ENCODE data around the gene NKD2. TPM values are rescaled to one million over a fixed set of nuclear protein-coding genes. Genes with fewer than 3 reads are reported as not detected.

Gene NKD2
- total RNA-seq, 1 experiment from 2014 or later: 20.4 TPM

DNA sequence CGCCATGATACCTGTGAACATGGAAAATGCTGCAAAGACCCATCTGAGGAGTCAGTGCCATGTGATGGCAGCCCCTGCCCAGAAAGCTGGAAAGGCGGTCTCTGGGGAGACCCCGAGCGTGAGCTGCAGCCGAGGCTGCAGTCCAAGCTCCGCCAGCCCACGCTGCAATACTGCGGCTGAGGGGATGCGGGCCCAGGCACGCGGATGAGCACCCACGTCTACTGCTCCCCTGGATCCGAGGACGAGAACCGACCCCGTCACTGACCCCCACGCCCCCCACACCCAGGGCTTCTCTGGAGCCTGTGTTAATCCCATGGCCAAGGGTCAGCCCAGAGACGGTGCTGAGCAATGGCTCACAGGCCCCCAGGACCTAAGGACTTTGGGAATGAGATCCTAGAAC, 70.9 kb downstream of the NKD2 start (continued):
- TF ChIP-seq TCF7L2 (IDR thresholded peaks at IDR 0.05; ENCODE audit: borderline replicate concordance, extremely low read depth, insufficient read depth, insufficient read length) (no peak), CEBPB (IDR thresholded peaks at IDR 0.05; ENCODE audit: low read depth) (no peak), ZNF274 (IDR thresholded peaks at IDR 0.05; ENCODE audit: low read depth, low read length) (no peak), RAD21 (IDR thresholded peaks at IDR 0.05; ENCODE audit: low read depth) (no peak), SP1 (IDR thresholded peaks at IDR 0.05; ENCODE audit: low read depth) (no peak), FOSL1 (IDR thresholded peaks at IDR 0.05; ENCODE audit: low read depth) (no peak), SIN3A (IDR thresholded peaks at IDR 0.05; ENCODE audit: low read depth) (no peak)
- TF ChIP-seq, protein P1, sequence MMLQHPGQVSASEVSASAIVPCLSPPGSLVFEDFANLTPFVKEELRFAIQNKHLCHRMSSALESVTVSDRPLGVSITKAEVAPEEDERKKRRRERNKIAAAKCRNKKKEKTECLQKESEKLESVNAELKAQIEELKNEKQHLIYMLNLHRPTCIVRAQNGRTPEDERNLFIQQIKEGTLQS (IDR thresholded peaks at IDR 0.05): no peak
- TF ChIP-seq, protein P2, sequence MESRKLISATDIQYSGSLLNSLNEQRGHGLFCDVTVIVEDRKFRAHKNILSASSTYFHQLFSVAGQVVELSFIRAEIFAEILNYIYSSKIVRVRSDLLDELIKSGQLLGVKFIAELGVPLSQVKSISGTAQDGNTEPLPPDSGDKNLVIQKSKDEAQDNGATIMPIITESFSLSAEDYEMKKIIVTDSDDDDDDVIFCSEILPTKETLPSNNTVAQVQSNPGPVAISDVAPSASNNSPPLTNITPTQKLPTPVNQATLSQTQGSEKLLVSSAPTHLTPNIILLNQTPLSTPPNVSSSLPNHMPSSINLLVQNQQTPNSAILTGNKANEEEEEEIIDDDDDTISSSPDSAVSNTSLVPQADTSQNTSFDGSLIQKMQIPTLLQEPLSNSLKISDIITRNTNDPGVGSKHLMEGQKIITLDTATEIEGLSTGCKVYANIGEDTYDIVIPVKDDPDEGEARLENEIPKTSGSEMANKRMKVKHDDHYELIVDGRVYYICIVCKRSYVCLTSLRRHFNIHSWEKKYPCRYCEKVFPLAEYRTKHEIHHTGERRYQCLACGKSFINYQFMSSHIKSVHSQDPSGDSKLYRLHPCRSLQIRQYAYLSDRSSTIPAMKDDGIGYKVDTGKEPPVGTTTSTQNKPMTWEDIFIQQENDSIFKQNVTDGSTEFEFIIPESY (IDR thresholded peaks at IDR 0.05; ENCODE audit: extremely low read depth, insufficient replicate concordance, low read length): no peak
- TF ChIP-seq, protein P3, sequence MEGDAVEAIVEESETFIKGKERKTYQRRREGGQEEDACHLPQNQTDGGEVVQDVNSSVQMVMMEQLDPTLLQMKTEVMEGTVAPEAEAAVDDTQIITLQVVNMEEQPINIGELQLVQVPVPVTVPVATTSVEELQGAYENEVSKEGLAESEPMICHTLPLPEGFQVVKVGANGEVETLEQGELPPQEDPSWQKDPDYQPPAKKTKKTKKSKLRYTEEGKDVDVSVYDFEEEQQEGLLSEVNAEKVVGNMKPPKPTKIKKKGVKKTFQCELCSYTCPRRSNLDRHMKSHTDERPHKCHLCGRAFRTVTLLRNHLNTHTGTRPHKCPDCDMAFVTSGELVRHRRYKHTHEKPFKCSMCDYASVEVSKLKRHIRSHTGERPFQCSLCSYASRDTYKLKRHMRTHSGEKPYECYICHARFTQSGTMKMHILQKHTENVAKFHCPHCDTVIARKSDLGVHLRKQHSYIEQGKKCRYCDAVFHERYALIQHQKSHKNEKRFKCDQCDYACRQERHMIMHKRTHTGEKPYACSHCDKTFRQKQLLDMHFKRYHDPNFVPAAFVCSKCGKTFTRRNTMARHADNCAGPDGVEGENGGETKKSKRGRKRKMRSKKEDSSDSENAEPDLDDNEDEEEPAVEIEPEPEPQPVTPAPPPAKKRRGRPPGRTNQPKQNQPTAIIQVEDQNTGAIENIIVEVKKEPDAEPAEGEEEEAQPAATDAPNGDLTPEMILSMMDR (IDR thresholded peaks at IDR 0.05 in 2 of 3, conservative IDR thresholded peaks at IDR 0.05 in 1 of 3; ENCODE audit: borderline replicate concordance in 1 of 3, insufficient read depth in 1 of 3, low read depth in 2 of 3, low read length in 2 of 3): no peak

DNA sequence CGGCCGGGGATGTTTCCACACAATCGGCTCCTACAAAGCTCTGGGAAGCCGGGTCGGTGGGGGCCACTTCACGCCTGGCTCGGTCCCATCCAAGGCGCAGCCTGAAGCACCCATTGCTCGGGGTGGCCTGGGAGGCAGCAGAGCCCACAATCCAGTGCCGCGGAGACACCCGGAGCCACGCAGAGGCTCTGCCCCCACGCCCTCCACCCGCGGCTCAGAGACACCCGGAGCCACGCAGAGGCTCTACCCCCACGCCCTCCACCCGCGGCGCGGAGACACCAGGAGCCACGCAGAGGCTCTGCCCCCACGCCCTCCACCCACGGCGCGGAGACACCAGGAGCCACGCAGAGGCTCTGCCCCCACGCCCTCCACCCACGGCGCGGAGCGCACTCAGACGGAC, 71.4 kb downstream of the NKD2 start:
- DNase-seq (ENCODE audit: low read depth, low spot score) (no peak), ATAC-seq (no peak)
- Histone ChIP-seq H2AFZ (ENCODE audit: low read depth, low read length, poor library complexity, severe bottlenecking) (no peak overlapping the region), H3K9me2 (ENCODE audit: insufficient read depth) (no peaks in the 10 kb centered on the region), H3K4me1 (ENCODE audit: control insufficient read depth in 1 of 2, insufficient read depth in 2 of 2, low read length in 2 of 2) (no peaks in the 10 kb centered on the region), H3K4me3 (replicated peaks in 1 of 2; ENCODE audit: low read depth in 1 of 2, low read length in 2 of 2) (no peak overlapping the region), H3K27ac (ENCODE audit: low read depth, low read length) (no peak overlapping the region), H3K27me3 (ENCODE audit: insufficient read depth, low read length) (no peaks in the 10 kb centered on the region), H3K36me3 (ENCODE audit: control insufficient read depth in 1 of 2, insufficient read depth in 2 of 2, low read length in 2 of 2) (no peaks in the 10 kb centered on the region; a peak in 2 of 4 replicates), H3K9ac (ENCODE audit: low read length) (no peak overlapping the region), H4K20me1 (ENCODE audit: insufficient read depth) (no peaks in the 10 kb centered on the region), H3K4me2 (ENCODE audit: low read length) (no peak overlapping the region), H3K9me3 (ENCODE audit: control insufficient read depth in 1 of 2, insufficient read depth in 1 of 2, low read depth in 1 of 2, low read length in 2 of 2) (no peaks in the 10 kb centered on the region), H3K79me2 (ENCODE audit: insufficient read depth, low read length) (no peaks in the 10 kb centered on the region)
- BruUV-seq (replicated peaks): no TSS peak
- ChIA-PET RAD21 (ENCODE audit: low non-redundant PET in 1 of 2, low total read pairs in 2 of 2, uncharacterized antibody in 2 of 2, unreplicated experiment in 2 of 2) (no interaction called here), CTCF (no interaction called here), POLR2A (no interaction called here)
- intact Hi-C loops (cut with micrococcal nuclease): no loop called here
- no peak for TF ChIP-seq CEBPB (IDR thresholded peaks at IDR 0.05; ENCODE audit: low read depth)
- TF ChIP-seq SIN3A (IDR thresholded peaks at IDR 0.05; ENCODE audit: low read depth): no peak
- no peak for TF ChIP-seq FOSL1 (IDR thresholded peaks at IDR 0.05; ENCODE audit: low read depth)
- TF ChIP-seq, protein P2 (IDR thresholded peaks at IDR 0.05; ENCODE audit: extremely low read depth, insufficient replicate concordance, low read length): no peak
- TF ChIP-seq SP1 (IDR thresholded peaks at IDR 0.05; ENCODE audit: low read depth): no peak
- no peak for TF ChIP-seq YY1 (IDR thresholded peaks at IDR 0.05; ENCODE audit: extremely low read depth, insufficient replicate concordance, low read depth, low read length)
- TF ChIP-seq, protein P4, sequence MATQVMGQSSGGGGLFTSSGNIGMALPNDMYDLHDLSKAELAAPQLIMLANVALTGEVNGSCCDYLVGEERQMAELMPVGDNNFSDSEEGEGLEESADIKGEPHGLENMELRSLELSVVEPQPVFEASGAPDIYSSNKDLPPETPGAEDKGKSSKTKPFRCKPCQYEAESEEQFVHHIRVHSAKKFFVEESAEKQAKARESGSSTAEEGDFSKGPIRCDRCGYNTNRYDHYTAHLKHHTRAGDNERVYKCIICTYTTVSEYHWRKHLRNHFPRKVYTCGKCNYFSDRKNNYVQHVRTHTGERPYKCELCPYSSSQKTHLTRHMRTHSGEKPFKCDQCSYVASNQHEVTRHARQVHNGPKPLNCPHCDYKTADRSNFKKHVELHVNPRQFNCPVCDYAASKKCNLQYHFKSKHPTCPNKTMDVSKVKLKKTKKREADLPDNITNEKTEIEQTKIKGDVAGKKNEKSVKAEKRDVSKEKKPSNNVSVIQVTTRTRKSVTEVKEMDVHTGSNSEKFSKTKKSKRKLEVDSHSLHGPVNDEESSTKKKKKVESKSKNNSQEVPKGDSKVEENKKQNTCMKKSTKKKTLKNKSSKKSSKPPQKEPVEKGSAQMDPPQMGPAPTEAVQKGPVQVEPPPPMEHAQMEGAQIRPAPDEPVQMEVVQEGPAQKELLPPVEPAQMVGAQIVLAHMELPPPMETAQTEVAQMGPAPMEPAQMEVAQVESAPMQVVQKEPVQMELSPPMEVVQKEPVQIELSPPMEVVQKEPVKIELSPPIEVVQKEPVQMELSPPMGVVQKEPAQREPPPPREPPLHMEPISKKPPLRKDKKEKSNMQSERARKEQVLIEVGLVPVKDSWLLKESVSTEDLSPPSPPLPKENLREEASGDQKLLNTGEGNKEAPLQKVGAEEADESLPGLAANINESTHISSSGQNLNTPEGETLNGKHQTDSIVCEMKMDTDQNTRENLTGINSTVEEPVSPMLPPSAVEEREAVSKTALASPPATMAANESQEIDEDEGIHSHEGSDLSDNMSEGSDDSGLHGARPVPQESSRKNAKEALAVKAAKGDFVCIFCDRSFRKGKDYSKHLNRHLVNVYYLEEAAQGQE (IDR thresholded peaks at IDR 0.05; ENCODE audit: low read depth): no peak
- TF ChIP-seq SRF (IDR thresholded peaks at IDR 0.05; ENCODE audit: low read depth): no peak
- no peak for TF ChIP-seq EGR1 (IDR thresholded peaks at IDR 0.05; ENCODE audit: low read depth)

Data from HCT116 (cell line).